Cerebellar nuclear complex (tissue), 1 donor: Measurements from ENCODE around the gene ICOS.

Experiments
- DNase-seq, 2 experiments: peaks; one replicate each; lab custom pipeline; 2025; lab: John Stamatoyannopoulos, UW

The ICOS gene

GRCh38 chr2:203936535-203936934 is at the start of gene ICOS:
Gene ICOS (plus strand): TSS chr2:203936763. CDS start chr2:203936815, 52 bp downstream.
- DNase-seq, result no peak

GRCh38 chr2:203887677-203888076 is 48.9 kb upstream of the ICOS start:
- no peak for DNase-seq

GRCh38 chr2:203889542-203889941 is 47.0 kb upstream of the ICOS start:
- DNase-seq, result no peak

- DNase-seq, result no peak
Measured at GRCh38 chr2:203889944-203890343, 46.6 kb upstream of the ICOS start.

- no peak for DNase-seq
Measured at GRCh38 chr2:203890733-203891132, 45.8 kb upstream of the ICOS start.

GRCh38 chr2:203891474-203891873 is 45.1 kb upstream of the ICOS start:
- DNase-seq, result no peak

GRCh38 chr2:203892207-203892606 is 44.4 kb upstream of the ICOS start:
- DNase-seq, result no peak

- DNase-seq, result no peak
Measured at GRCh38 chr2:203893401-203893800, 43.2 kb upstream of the ICOS start.

- no peak for DNase-seq
Measured at GRCh38 chr2:203893840-203894239, 42.7 kb upstream of the ICOS start.

GRCh38 chr2:203894262-203894661 is 42.3 kb upstream of the ICOS start:
- no peak for DNase-seq

- DNase-seq, result no peak
Measured at GRCh38 chr2:203897544-203897943, 39.0 kb upstream of the ICOS start.

GRCh38 chr2:203898657-203899056 is 37.9 kb upstream of the ICOS start:
- no peak for DNase-seq

- DNase-seq, result no peak
Measured at GRCh38 chr2:203900253-203900652, 36.3 kb upstream of the ICOS start.

- DNase-seq, result no peak
Measured at GRCh38 chr2:203904022-203904421, 32.5 kb upstream of the ICOS start.

GRCh38 chr2:203905656-203906055 is 30.9 kb upstream of the ICOS start:
- no peak for DNase-seq

- DNase-seq, result no peak
Measured at GRCh38 chr2:203908066-203908796, 28.3 kb upstream of the ICOS start.

GRCh38 chr2:203908797-203909185 is 27.8 kb upstream of the ICOS start:
- DNase-seq, result no peak

GRCh38 chr2:203909261-203909967 is 27.1 kb upstream of the ICOS start:
- no peak for DNase-seq

GRCh38 chr2:203909974-203910373 is 26.6 kb upstream of the ICOS start:
- DNase-seq, result no peak

GRCh38 chr2:203913947-203914346 is 22.6 kb upstream of the ICOS start:
- no peak for DNase-seq

- DNase-seq, result no peak
Measured at GRCh38 chr2:203914546-203915182, 21.9 kb upstream of the ICOS start.

- DNase-seq, result no peak
Measured at GRCh38 chr2:203915256-203915655, 21.3 kb upstream of the ICOS start.

- DNase-seq, result no peak
Measured at GRCh38 chr2:203916756-203917155, 19.8 kb upstream of the ICOS start.
